ENCODE results near the gene EIF5. TPM values are rescaled to one million over a fixed set of nuclear protein-coding genes. Genes with fewer than 3 reads are reported as not detected.

EIF5 gene
- total RNA-seq, 3 donors from 2014 or later (not counting 1 experiment from before 2014, with no cell fraction given): 498 to 670 (median 594) TPM

DNA sequence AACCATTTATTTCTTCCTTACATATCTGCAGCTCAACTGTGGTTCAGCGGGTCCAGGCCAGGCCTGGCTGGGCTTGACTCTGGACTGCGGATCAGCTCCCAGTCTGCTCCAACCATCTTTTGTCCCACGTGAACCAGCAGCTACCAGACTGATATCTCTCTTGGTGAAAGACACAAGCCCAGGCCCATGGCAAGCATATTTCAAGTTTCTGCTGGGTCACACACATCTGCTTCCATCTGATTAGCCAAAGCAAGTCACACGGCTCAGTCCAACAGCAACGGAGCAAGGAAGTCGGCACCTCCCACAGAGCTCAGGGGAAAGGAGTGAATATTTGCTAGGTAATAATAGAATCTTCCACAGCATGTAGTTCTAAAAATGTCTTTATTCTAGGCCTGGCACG is 26.5 kb downstream of the EIF5 start:
- Mint-ChIP-seq H3K9me3 (peaks cover 2 to 9% of the 10 kb centered on the region in 2 donors), H3K27me3 (ENCODE audit: low read depth in 2 of 2) (peaks cover 7 to 11% of the 10 kb centered on the region in 2 donors), H3K4me1 (no peaks in the 10 kb centered on the region), H3K4me3 (no peak overlapping the region), H3K27ac (no peak overlapping the region), H3K36me3 (no peaks in the 10 kb centered on the region)
- Histone ChIP-seq H3K27ac (ENCODE audit: low read length) (no peak overlapping the region), H3K27me3 (ENCODE audit: control insufficient read depth, insufficient read depth, low read length) (peaks cover 3% of the 10 kb centered on the region), H3K36me3 (ENCODE audit: control insufficient read depth, insufficient read depth, low read length) (no peaks in the 10 kb centered on the region), H3K4me3 (ENCODE audit: low read length) (no peak overlapping the region), H3K9me3 (ENCODE audit: control insufficient read depth, insufficient read depth, low read length) (peaks cover 5% of the 10 kb centered on the region), H3K4me1 (ENCODE audit: control insufficient read depth, insufficient read depth, low read length) (no peaks in the 10 kb centered on the region)
- DNase-seq: no peak
- TF ChIP-seq, protein P1, sequence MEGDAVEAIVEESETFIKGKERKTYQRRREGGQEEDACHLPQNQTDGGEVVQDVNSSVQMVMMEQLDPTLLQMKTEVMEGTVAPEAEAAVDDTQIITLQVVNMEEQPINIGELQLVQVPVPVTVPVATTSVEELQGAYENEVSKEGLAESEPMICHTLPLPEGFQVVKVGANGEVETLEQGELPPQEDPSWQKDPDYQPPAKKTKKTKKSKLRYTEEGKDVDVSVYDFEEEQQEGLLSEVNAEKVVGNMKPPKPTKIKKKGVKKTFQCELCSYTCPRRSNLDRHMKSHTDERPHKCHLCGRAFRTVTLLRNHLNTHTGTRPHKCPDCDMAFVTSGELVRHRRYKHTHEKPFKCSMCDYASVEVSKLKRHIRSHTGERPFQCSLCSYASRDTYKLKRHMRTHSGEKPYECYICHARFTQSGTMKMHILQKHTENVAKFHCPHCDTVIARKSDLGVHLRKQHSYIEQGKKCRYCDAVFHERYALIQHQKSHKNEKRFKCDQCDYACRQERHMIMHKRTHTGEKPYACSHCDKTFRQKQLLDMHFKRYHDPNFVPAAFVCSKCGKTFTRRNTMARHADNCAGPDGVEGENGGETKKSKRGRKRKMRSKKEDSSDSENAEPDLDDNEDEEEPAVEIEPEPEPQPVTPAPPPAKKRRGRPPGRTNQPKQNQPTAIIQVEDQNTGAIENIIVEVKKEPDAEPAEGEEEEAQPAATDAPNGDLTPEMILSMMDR (IDR thresholded peaks at IDR 0.05): no peak
- intact Hi-C loops (cut with micrococcal nuclease): no loop called here
- WGBS (ENCODE audit: insufficient coverage): 85% methylated on average over 6 of the region's 7 CpGs
- ATAC-seq: no peak

DNA sequence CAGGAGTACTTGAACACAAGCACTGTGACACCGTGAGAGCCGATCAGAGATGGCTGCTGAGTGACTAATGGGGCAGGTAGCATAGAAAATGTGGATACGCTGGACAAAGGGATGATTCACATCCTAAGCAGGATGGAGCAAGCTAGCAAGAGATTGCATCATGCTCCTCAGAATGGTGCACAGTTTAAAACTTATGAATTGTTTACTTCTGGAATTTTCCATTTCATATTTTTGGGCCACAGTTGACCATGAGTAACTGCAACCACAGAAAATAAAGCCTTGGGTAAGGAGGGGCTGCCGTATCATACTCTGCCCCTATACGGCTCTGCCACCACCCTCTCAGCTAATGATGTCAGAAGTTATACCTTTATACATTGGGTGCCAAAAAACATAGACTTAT is 27.8 kb downstream of the EIF5 start:
- Histone ChIP-seq H3K4me1 (ENCODE audit: control insufficient read depth, insufficient read depth, low read length) (no peaks in the 10 kb centered on the region), H3K27me3 (ENCODE audit: control insufficient read depth, insufficient read depth, low read length) (peaks cover 3% of the 10 kb centered on the region), H3K4me3 (ENCODE audit: low read length) (no peak overlapping the region), H3K9me3 (ENCODE audit: control insufficient read depth, insufficient read depth, low read length) (peaks cover 5% of the 10 kb centered on the region), H3K27ac (ENCODE audit: low read length) (no peak overlapping the region), H3K36me3 (ENCODE audit: control insufficient read depth, insufficient read depth, low read length) (no peaks in the 10 kb centered on the region)
- no peak for DNase-seq
- intact Hi-C loops (cut with micrococcal nuclease): no loop called here
- WGBS (ENCODE audit: insufficient coverage): 83% methylated on average over 3 of the region's 5 CpGs
- no peak overlapping the region for H3K4me3 Mint-ChIP-seq
- H3K27ac Mint-ChIP-seq: no peak overlapping the region
- H3K9me3 Mint-ChIP-seq: peaks cover 2 to 9% of the 10 kb centered on the region in 2 donors
- H3K4me1 Mint-ChIP-seq: no peaks in the 10 kb centered on the region
- no peak for ATAC-seq
- no peaks in the 10 kb centered on the region for H3K36me3 Mint-ChIP-seq
- TF ChIP-seq, protein P1 (IDR thresholded peaks at IDR 0.05): no peak
- H3K27me3 Mint-ChIP-seq (ENCODE audit: low read depth in 2 of 2): peaks cover 7 to 11% of the 10 kb centered on the region in 2 donors

DNA sequence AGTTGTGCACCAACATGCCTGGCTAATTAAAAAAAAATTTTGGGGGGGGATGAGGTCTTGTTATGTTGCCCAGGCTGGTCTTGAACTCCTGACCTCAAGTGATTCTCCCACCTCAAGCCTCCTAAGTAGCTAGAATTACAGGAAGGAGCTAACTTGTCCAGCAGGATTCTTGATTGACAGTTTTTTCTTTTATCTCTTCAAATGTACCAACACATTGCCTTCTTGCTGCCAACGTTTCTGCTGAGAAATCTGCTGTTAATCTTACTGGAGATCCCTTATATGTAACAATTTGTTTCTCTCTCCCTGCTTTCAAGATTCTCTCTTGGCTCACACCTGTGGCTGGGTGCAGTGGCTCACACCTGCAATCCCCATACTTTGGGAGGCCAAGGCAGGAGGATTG is 28.7 kb downstream of the EIF5 start:
- TF ChIP-seq, protein P1 (IDR thresholded peaks at IDR 0.05): no peak
- Mint-ChIP-seq H3K4me3 (no peak overlapping the region), H3K4me1 (no peaks in the 10 kb centered on the region), H3K9me3 (peaks cover 2 to 9% of the 10 kb centered on the region in 2 donors), H3K27ac (no peak overlapping the region), H3K27me3 (ENCODE audit: low read depth in 2 of 2) (peaks cover 7 to 11% of the 10 kb centered on the region in 2 donors), H3K36me3 (no peaks in the 10 kb centered on the region)
- Histone ChIP-seq H3K4me1 (ENCODE audit: control insufficient read depth, insufficient read depth, low read length) (no peaks in the 10 kb centered on the region), H3K27ac (ENCODE audit: low read length) (no peak overlapping the region), H3K27me3 (ENCODE audit: control insufficient read depth, insufficient read depth, low read length) (peaks cover 3% of the 10 kb centered on the region), H3K4me3 (ENCODE audit: low read length) (no peak overlapping the region), H3K36me3 (ENCODE audit: control insufficient read depth, insufficient read depth, low read length) (no peaks in the 10 kb centered on the region), H3K9me3 (ENCODE audit: control insufficient read depth, insufficient read depth, low read length) (peaks cover 5% of the 10 kb centered on the region)
- ATAC-seq (no peak), DNase-seq (no peak)
- 75% methylated on average over 1 of the region's 1 CpG for WGBS (ENCODE audit: insufficient coverage)
- intact Hi-C loops (cut with micrococcal nuclease): no loop called here

DNA sequence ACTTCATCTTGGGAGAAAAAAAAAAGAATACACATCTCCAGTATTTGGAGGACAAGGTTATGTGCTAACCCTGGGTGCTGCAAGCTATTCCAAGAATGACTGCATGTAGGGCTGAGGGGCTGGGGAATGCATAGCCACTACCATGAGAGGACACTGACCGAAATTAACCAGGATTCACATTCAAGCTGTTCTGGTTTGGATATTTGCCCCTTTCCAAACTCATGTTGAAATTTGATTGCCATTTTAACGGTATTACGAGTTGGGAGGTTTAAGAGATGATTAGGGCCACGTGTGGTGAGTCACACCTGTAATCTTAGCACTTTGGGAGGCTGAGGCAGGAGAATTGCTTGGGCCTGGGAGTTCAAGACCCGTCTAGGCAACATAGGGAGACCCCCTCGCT is 32.7 kb downstream of the EIF5 start:
- Mint-ChIP-seq H3K36me3 (no peaks in the 10 kb centered on the region), H3K27me3 (ENCODE audit: low read depth in 2 of 2) (peaks cover 2 to 5% of the 10 kb centered on the region in 2 donors), H3K27ac (no peak overlapping the region), H3K4me1 (no peaks in the 10 kb centered on the region), H3K4me3 (no peak overlapping the region), H3K9me3 (peaks cover 2 to 9% of the 10 kb centered on the region in 2 donors)
- no peaks in the 10 kb centered on the region for H3K4me1 ChIP-seq (ENCODE audit: control insufficient read depth, insufficient read depth, low read length)
- TF ChIP-seq, protein P1 (IDR thresholded peaks at IDR 0.05): no peak
- H3K36me3 ChIP-seq (ENCODE audit: control insufficient read depth, insufficient read depth, low read length): no peaks in the 10 kb centered on the region
- 88% methylated on average over 6 of the region's 6 CpGs for WGBS (ENCODE audit: insufficient coverage)
- H3K9me3 ChIP-seq (ENCODE audit: control insufficient read depth, insufficient read depth, low read length): peaks cover 5% of the 10 kb centered on the region
- intact Hi-C loops (cut with micrococcal nuclease): no loop called here
- DNase-seq (no peak), ATAC-seq (no peak)
- no peak overlapping the region for H3K27ac ChIP-seq (ENCODE audit: low read length)
- peaks cover 1% of the 10 kb centered on the region for H3K27me3 ChIP-seq (ENCODE audit: control insufficient read depth, insufficient read depth, low read length)
- H3K4me3 ChIP-seq (ENCODE audit: low read length): no peak overlapping the region
